Transverse colon (tissue), 4 donors: Measurements from ENCODE around the gene SLC39A11. TPM values are rescaled to one million over a fixed set of nuclear protein-coding genes. Genes with fewer than 3 reads are reported as not detected.

Experiments used
- DNase-seq: peaks from one replicate; pipeline ENCODE4 v3.0.0-alpha.2; 2019
- H3K27ac ChIP-seq, 4 donors: fragments of 200-600 bp; sonication (generic); 2 replicates each; pipeline ENCODE4 v1.5.1; 2016 to 2018; ENCODE audit warnings: inconsistent platforms in 4 of 4
- H3K27me3 ChIP-seq: fragments of 200-600 bp; sonication (generic); 2 replicates; pipeline ENCODE4 v1.5.1; 2017; ENCODE audit warnings: inconsistent platforms
- H3K36me3 ChIP-seq, 4 donors: fragments of 200-600 bp; sonication (generic); 2 replicates each; pipeline ENCODE4 v1.5.1; 2017 to 2019; ENCODE audit warnings: inconsistent platforms in 4 of 4
- H3K4me1 ChIP-seq, 4 donors: fragments of 200-600 bp; sonication (generic); 2 replicates each; pipeline ENCODE4 v1.5.1; 2017 to 2020; ENCODE audit warnings: inconsistent platforms in 4 of 4
- H3K4me3 ChIP-seq, 4 donors: fragments of 200-600 bp; sonication (generic); 1 replicate in 1 of 4; 2 replicates in 3 of 4; pipeline versions ENCODE4 v1.5.1 to v1.6.1; 2017 to 2019; ENCODE audit warnings: inconsistent platforms in 4 of 4
- H3K9me3 ChIP-seq, 2 donors: fragments of 200-600 bp; sonication (generic); 2 replicates each; pipeline ENCODE4 v1.5.1; 2017 to 2019; ENCODE audit warnings: inconsistent platforms in 2 of 2
- CTCF ChIP-seq, 5 experiments: fragments of 200-600 bp in 3 of 5; fragments of 450-650 bp in 2 of 5; sonication (generic) in 3 of 5; IDR thresholded peaks; 1 replicate in 2 of 5; 2 replicates in 3 of 5; pipeline ENCODE4 v1.5.1; 2016 to 2017; ENCODE audit warnings: antibody characterized with exemption in 5 of 5, inconsistent platforms in 3 of 5, mild to moderate bottlenecking in 2 of 5, moderate library complexity in 1 of 5
- EP300 ChIP-seq: sonication (generic); formaldehyde crosslinking; IDR thresholded peaks from one replicate; pipeline ENCODE4 v1.6.1; 2017; ENCODE audit warnings: antibody characterized with exemption, low read depth
- POLR2A ChIP-seq: fragments of 450-650 bp; IDR thresholded peaks from one replicate; pipeline ENCODE4 v1.6.1; 2016; ENCODE audit warnings: antibody characterized with exemption, mild to moderate bottlenecking, moderate library complexity
- POLR2AphosphoS5 ChIP-seq, 3 donors: sonication (generic); formaldehyde crosslinking; IDR thresholded peaks; one replicate each; pipeline ENCODE4 v1.6.1; 2016; ENCODE audit warnings: antibody characterized with exemption in 3 of 3
- WGBS, 2 donors: methylation state at CpG; one replicate each; pipeline ENCODE4 v1.1.5; 2018; ENCODE audit warnings: low coverage in 1 of 2; 5-methylcytosine and 5-hydroxymethylcytosine counted together
- in situ Hi-C, 4 donors: fragments of 200-750 bp; cut with MboI; loops; one replicate each; pipeline versions ENCODE4 v1.15.0 to v1.15.1; 2017; ENCODE audit warnings: low sequenced_read_pairs in 3 of 4, low pct_ligation_motif_present in 1 of 4, low pct_unique_long_range_greater_than_20kb in 1 of 4
- intact Hi-C: fragments of 100-400 bp; cut with DNase I; formaldehyde crosslinking; loops from one replicate; pipeline ENCODE4 v1.15.1; 2023; ENCODE audit warnings: low total_unique reads
- total RNA-seq, 4 donors: library from RNA; depleted of rRNA; stranded (reverse); fragments of >200 nt; gene quantifications; one replicate each; pipeline ENCODE4 v1.1.0, GENCODE V29; 2016

SLC39A11 gene
- total RNA-seq, 4 donors from 2014 or later, result 20.7 to 49.7 (median 33.3) TPM

GRCh38 chr17:73138541-73139138 lies 46.2 kb upstream of the SLC39A11 start:
- Histone ChIP-seq H3K27me3 (peaks cover 10% of the 10 kb centered on the region), H3K9me3 (no peaks in the 10 kb centered on the region), H3K36me3 (no peaks in the 10 kb centered on the region), H3K27ac (no peak overlapping the region), H3K4me3 (no peak overlapping the region), H3K4me1 (no peaks in the 10 kb centered on the region)
- 54 to 64% methylated on average over 4 to 11 of the region's 11 CpGs for WGBS, 2 donors
- in situ Hi-C loops, result no loop called here
- intact Hi-C loops, result no loop called here
- no peak for DNase-seq
- no peak for TF ChIP-seq EP300
- no peak for TF ChIP-seq POLR2A
- no peak for TF ChIP-seq CTCF (IDR thresholded peaks at IDR 0.05)
- no peak for TF ChIP-seq POLR2AphosphoS5 (IDR thresholded peaks at IDR 0.05)

GRCh38 chr17:73137376-73137775 lies 44.9 kb upstream of the SLC39A11 start:
- in situ Hi-C loops, result no loop called here
- Histone ChIP-seq H3K36me3 (no peaks in the 10 kb centered on the region), H3K4me1 (no peaks in the 10 kb centered on the region), H3K9me3 (no peaks in the 10 kb centered on the region), H3K27ac (no peak overlapping the region), H3K4me3 (no peak overlapping the region), H3K27me3 (peaks cover 10% of the 10 kb centered on the region)
- intact Hi-C loops, result no loop called here
- no peak for DNase-seq
- WGBS, 2 donors, result 58 to 80% methylated on average over 2 of the region's 2 CpGs
- TF ChIP-seq CTCF (IDR thresholded peaks at IDR 0.05) (no peak), EP300 (no peak), POLR2AphosphoS5 (IDR thresholded peaks at IDR 0.05) (no peak), POLR2A (no peak)

GRCh38 chr17:73135766-73136165 lies 43.3 kb upstream of the SLC39A11 start:
- intact Hi-C loops (no loop called here), in situ Hi-C loops (no loop called here)
- WGBS, 2 donors, result 54 to 77% methylated on average over 4 of the region's 4 CpGs
- no peak overlapping the region for H3K27ac ChIP-seq
- H3K27me3 ChIP-seq, result peaks cover 10% of the 10 kb centered on the region
- H3K36me3 ChIP-seq, result no peaks in the 10 kb centered on the region
- H3K4me1 ChIP-seq, result no peaks in the 10 kb centered on the region
- no peaks in the 10 kb centered on the region for H3K9me3 ChIP-seq
- H3K4me3 ChIP-seq, result no peak overlapping the region
- DNase-seq, result no peak
- TF ChIP-seq EP300 (no peak), CTCF (IDR thresholded peaks at IDR 0.05) (no peak), POLR2AphosphoS5 (IDR thresholded peaks at IDR 0.05) (no peak), POLR2A (no peak)

GRCh38 chr17:73133911-73134649 lies 41.6 kb upstream of the SLC39A11 start:
- TF ChIP-seq POLR2A (no peak), EP300 (no peak), POLR2AphosphoS5 (IDR thresholded peaks at IDR 0.05) (no peak), CTCF (IDR thresholded peaks at IDR 0.05) (no peak)
- no peaks in the 10 kb centered on the region for H3K36me3 ChIP-seq
- in situ Hi-C loops, result no loop called here
- no peaks in the 10 kb centered on the region for H3K9me3 ChIP-seq
- DNase-seq, result no peak
- intact Hi-C loops, result no loop called here
- no peak overlapping the region for H3K27ac ChIP-seq
- no peaks in the 10 kb centered on the region for H3K27me3 ChIP-seq
- H3K4me3 ChIP-seq, result no peak overlapping the region
- H3K4me1 ChIP-seq, result no peaks in the 10 kb centered on the region
- WGBS, 2 donors, result 54 to 60% methylated on average over 4 of the region's 4 CpGs
